MM.1S (cell line): ENCODE data around the gene CCSER1.

Experiments
- DNase-seq: peaks from one replicate; pipeline ENCODE4 v3.0.0-alpha.2; 2015
- H2AFZ ChIP-seq: fragments of 300-600 bp; sonication (generic); 2 replicates; pipeline ENCODE4 v1.6.0; 2016; ENCODE audit warnings: antibody characterized with exemption, low read length
- H3F3A ChIP-seq: fragments of 300-600 bp; sonication (generic); 2 replicates; pipeline ENCODE4 v1.6.1; 2016; ENCODE audit warnings: mild to moderate bottlenecking, antibody characterized with exemption, low read length, moderate library complexity, mixed read lengths; ENCODE audit not compliant: insufficient read depth
- H3K27ac ChIP-seq: fragments of 300-600 bp; sonication (generic); 2 replicates; pipeline ENCODE4 v1.5.1; 2016; ENCODE audit warnings: mild to moderate bottlenecking, low read length
- H3K27me3 ChIP-seq: fragments of 300-600 bp; sonication (generic); replicated peaks from 2 replicates; pipeline ENCODE4 v1.6.0; 2016; ENCODE audit warnings: low read length; ENCODE audit not compliant: insufficient read depth
- H3K36me3 ChIP-seq: fragments of 300-600 bp; sonication (generic); replicated peaks from 2 replicates; pipeline ENCODE4 v1.6.1; 2016; ENCODE audit warnings: mild to moderate bottlenecking, low read length, mixed read lengths; ENCODE audit not compliant: insufficient read depth
- H3K4me1 ChIP-seq: fragments of 300-600 bp; sonication (generic); 2 replicates; pipeline ENCODE4 v1.6.1; 2016; ENCODE audit warnings: low read length, mixed read lengths
- H3K4me2 ChIP-seq: fragments of 300-600 bp; sonication (generic); 2 replicates; pipeline ENCODE4 v1.6.0; 2016; ENCODE audit warnings: low read depth, low read length
- H3K4me3 ChIP-seq: fragments of 300-600 bp; sonication (generic); 2 replicates; pipeline ENCODE4 v1.5.1; 2016; ENCODE audit warnings: low read length, mixed read lengths
- H3K79me2 ChIP-seq: fragments of 300-600 bp; sonication (generic); 2 replicates; pipeline ENCODE4 v1.6.1; 2016; ENCODE audit warnings: mixed run types, low read length, mixed read lengths
- H3K9ac ChIP-seq: fragments of 300-600 bp; sonication (generic); 2 replicates; pipeline ENCODE4 v1.6.1; 2016; ENCODE audit warnings: low read length, mixed read lengths
- H3K9me2 ChIP-seq: fragments of 300-600 bp; sonication (generic); replicated peaks from 2 replicates; pipeline ENCODE4 v1.6.1; 2016; ENCODE audit warnings: mild to moderate bottlenecking, low read length, mixed read lengths; ENCODE audit not compliant: insufficient read depth
- H3K9me3 ChIP-seq: fragments of 300-600 bp; sonication (generic); replicated peaks from 2 replicates; pipeline ENCODE4 v1.6.1; 2016; ENCODE audit warnings: mild to moderate bottlenecking, low read length, mixed read lengths; ENCODE audit not compliant: insufficient read depth
- H4K20me1 ChIP-seq: fragments of 300-600 bp; sonication (generic); 2 replicates; pipeline ENCODE4 v1.6.1; 2016; ENCODE audit warnings: mild to moderate bottlenecking, low read length, moderate library complexity, mixed read lengths; ENCODE audit not compliant: insufficient read depth
- CTCF ChIP-seq: fragments of 300-600 bp; sonication (generic); IDR thresholded peaks from 2 replicates; pipeline ENCODE4 v1.5.1; 2016; ENCODE audit warnings: antibody characterized with exemption, low read length, mixed read lengths
- EZH2 ChIP-seq: fragments of 300-600 bp; sonication (generic); optimal IDR thresholded peaks from 2 replicates; pipeline ENCODE3; 2017; ENCODE audit warnings: low read depth, mild to moderate bottlenecking, antibody characterized with exemption, low read length, mixed read lengths
- EZH2phosphoT487 ChIP-seq: fragments of 300-600 bp; sonication (generic); IDR thresholded peaks from 2 replicates; pipeline ENCODE4 v1.6.1; 2018; ENCODE audit warnings: antibody characterized with exemption, low read length

The CCSER1 gene

GRCh38 chr4:90103991-90104390 lies 23.2 kb upstream of the CCSER1 start:
- no peak overlapping the region for H3K4me3 ChIP-seq
- no peak overlapping the region for H2AFZ ChIP-seq
- no peaks in the 10 kb centered on the region for H3K27me3 ChIP-seq
- H3K4me1 ChIP-seq = no peaks in the 10 kb centered on the region
- no peak overlapping the region for H3K27ac ChIP-seq
- H3K79me2 ChIP-seq = no peaks in the 10 kb centered on the region
- H3K4me2 ChIP-seq = no peak overlapping the region
- no peak for TF ChIP-seq EZH2phosphoT487
- TF ChIP-seq CTCF = no peak
- TF ChIP-seq EZH2 = no peak
- DNase-seq = no peak
- no peaks in the 10 kb centered on the region for H3K9me2 ChIP-seq
- no peaks in the 10 kb centered on the region for H3K36me3 ChIP-seq
- no peak overlapping the region for H3K9ac ChIP-seq
- H4K20me1 ChIP-seq = no peaks in the 10 kb centered on the region
- no peaks in the 10 kb centered on the region for H3F3A ChIP-seq
- no peaks in the 10 kb centered on the region for H3K9me3 ChIP-seq

GRCh38 chr4:90105274-90105673 lies 21.9 kb upstream of the CCSER1 start:
- H3K9me2 ChIP-seq = no peaks in the 10 kb centered on the region
- DNase-seq = no peak
- H3K27me3 ChIP-seq = no peaks in the 10 kb centered on the region
- no peaks in the 10 kb centered on the region for H4K20me1 ChIP-seq
- no peak overlapping the region for H3K27ac ChIP-seq
- TF ChIP-seq CTCF (no peak), EZH2phosphoT487 (no peak), EZH2 (no peak)
- no peaks in the 10 kb centered on the region for H3K36me3 ChIP-seq
- H2AFZ ChIP-seq = no peak overlapping the region
- no peak overlapping the region for H3K4me2 ChIP-seq
- no peak overlapping the region for H3K4me3 ChIP-seq
- no peaks in the 10 kb centered on the region for H3F3A ChIP-seq
- H3K9ac ChIP-seq = no peak overlapping the region
- H3K79me2 ChIP-seq = no peaks in the 10 kb centered on the region
- no peaks in the 10 kb centered on the region for H3K4me1 ChIP-seq
- no peaks in the 10 kb centered on the region for H3K9me3 ChIP-seq

- Histone ChIP-seq H3K9me3 (no peaks in the 10 kb centered on the region), H4K20me1 (no peaks in the 10 kb centered on the region), H3K27ac (no peak overlapping the region), H2AFZ (no peak overlapping the region), H3F3A (no peaks in the 10 kb centered on the region), H3K4me2 (no peak overlapping the region), H3K9me2 (no peaks in the 10 kb centered on the region), H3K4me3 (no peak overlapping the region), H3K27me3 (no peaks in the 10 kb centered on the region), H3K79me2 (no peaks in the 10 kb centered on the region), H3K9ac (no peak overlapping the region), H3K36me3 (no peaks in the 10 kb centered on the region), H3K4me1 (no peaks in the 10 kb centered on the region)
- no peak for DNase-seq
- no peak for TF ChIP-seq CTCF
- no peak for TF ChIP-seq EZH2phosphoT487
- TF ChIP-seq EZH2 = no peak
Observed at GRCh38 chr4:90112715-90113114, 14.5 kb upstream of the CCSER1 start.
